Pancreas (tissue), 10 donors: Measurements from ENCODE around the gene PRIM1. TPM values are rescaled to one million over a fixed set of nuclear protein-coding genes. Genes with fewer than 3 reads are reported as not detected.

Experiments used
- ATAC-seq, 4 donors: fragments of 200-7000 bp; cut with Tn5 transposase; one replicate each; pipeline versions ENCODE4 v1.8.0 to v1.9.1; 2020; ENCODE audit warnings: mild to moderate bottlenecking in 4 of 4, moderate library complexity in 4 of 4
- DNase-seq, 6 donors: peaks; one replicate each; pipeline ENCODE4 v3.0.0-alpha.2; 2020
- FAIRE-seq: peaks from 2 replicates; lab custom pipeline; 2012; peaks lifted over from hg19 to GRCh38; lab: Jason Lieb, UNC
- H3K27ac ChIP-seq, 4 donors: fragments of 200-600 bp; sonication (generic); 1 replicate in 3 of 4; 2 replicates in 1 of 4; pipeline versions ENCODE4 v1.5.0 to v1.8.0; 2020
- H3K27me3 ChIP-seq, 4 donors: fragments of 200-600 bp; one replicate each; pipeline ENCODE4 v1.8.0; 2021
- H3K36me3 ChIP-seq, 3 donors: fragments of 200-600 bp; sonication (generic) in 1 of 3; one replicate each; pipeline versions ENCODE4 v1.5.0 to v1.8.0; 2020 to 2021
- H3K4me1 ChIP-seq, 3 donors: fragments of 200-600 bp; one replicate each; pipeline ENCODE4 v1.8.0; 2021
- H3K4me3 ChIP-seq, 4 donors: fragments of 200-600 bp; sonication (generic) in 2 of 4; one replicate each; pipeline versions ENCODE4 v1.5.0 to v1.8.0; 2020 to 2021
- H3K9me3 ChIP-seq, 4 donors: fragments of 200-600 bp; one replicate each; pipeline ENCODE4 v1.8.0; 2021
- CTCF ChIP-seq, 4 donors: fragments of 200-600 bp; sonication (generic) in 3 of 4; IDR thresholded peaks; one replicate each; pipeline versions ENCODE4 v1.5.0 to v1.8.0; 2021; ENCODE audit warnings: antibody characterized with exemption in 4 of 4
- WGBS, 2 donors: extraction: QIAGEN DNeasy Blood & Tissue Kit; methylation state at CpG; one replicate each; pipeline ENCODE4 v1.1.7; 2013; 5-methylcytosine and 5-hydroxymethylcytosine counted together
- intact Hi-C, 3 donors: fragments of 100-400 bp; cut with DNase I; formaldehyde crosslinking; loops; one replicate each; pipeline versions ENCODE4 v1.11.1 to v1.14.2; 2022
- polyA plus RNA-seq, 2 donors: library from polyadenylated mRNA; stranded (reverse); fragments of 200-250 nt; gene quantifications; one replicate each; pipeline ENCODE4 v1.2.3, GENCODE V29; 2013
- total RNA-seq, 6 donors: library from RNA; stranded (reverse); fragmentation: NEBNext Ultra II Directional in 4 of 6; extraction: Animal tissue kit (Norgen Biotek cat#: 25700) in 4 of 6; gene quantifications; one replicate each; pipeline versions ENCODE4 v1.2.1 to v1.2.4, GENCODE V29; 2021 to 2023
- donor health status: healthy with polysubstance abuse.
- donor health status: DM: no; HTN: no; CAD: no; lungs with moderate emphysema.
- donor health status: DM: no; HTN: no; CAD: no.
- donor health status: control.
- donor health status: control.
- donor health status: Bipolar disorder and iron deficiency.
- donor health status: DM: yes; HTN: yes; CAD: no.
- donor health status: DM: no; HTN: no; CAD: no.
- donor health status: DM: no; HTN: no; CAD: no.
- donor health status: DM: yes; HTN: yes; CAD: no.

PRIM1 gene
- total and polyA plus RNA-seq, 8 donors: 2.4 to 6.5 (median 4.2) TPM

DNA sequence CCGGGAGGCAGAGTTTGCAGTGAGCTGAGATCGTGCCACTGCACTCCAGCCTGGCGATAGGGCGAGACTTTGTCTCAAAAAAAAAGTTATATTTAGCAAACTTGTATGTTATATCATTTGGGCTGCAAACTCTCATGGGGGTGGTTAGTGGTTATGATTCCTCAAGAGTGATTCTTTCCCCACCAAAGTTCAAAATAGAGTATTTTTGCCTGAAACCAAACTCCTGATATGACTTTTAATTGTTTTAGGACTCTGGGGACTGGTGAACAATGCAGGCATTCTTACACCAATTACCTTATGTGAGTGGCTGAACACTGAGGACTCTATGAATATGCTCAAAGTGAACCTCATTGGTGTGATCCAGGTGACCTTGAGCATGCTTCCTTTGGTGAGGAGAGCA lies 29.6 kb upstream of the PRIM1 start:
- ATAC-seq (no peak), FAIRE-seq (no peak), DNase-seq (no peak)
- Histone ChIP-seq H3K4me3 (no peak overlapping the region), H3K4me1 (no peaks in the 10 kb centered on the region), H3K27me3 (no peaks in the 10 kb centered on the region), H3K36me3 (no peaks in the 10 kb centered on the region), H3K27ac (no peak overlapping the region), H3K9me3 (no peaks in the 10 kb centered on the region)
- intact Hi-C loops: no loop called here
- no peak for TF ChIP-seq CTCF (IDR thresholded peaks at IDR 0.05)
- 86 to 90% methylated on average over 4 of the region's 4 CpGs for WGBS, 2 donors

- ATAC-seq (no peak), FAIRE-seq (no peak), DNase-seq (no peak)
- Histone ChIP-seq H3K27ac (no peak overlapping the region), H3K27me3 (no peaks in the 10 kb centered on the region), H3K4me1 (no peaks in the 10 kb centered on the region), H3K4me3 (no peak overlapping the region), H3K36me3 (no peaks in the 10 kb centered on the region), H3K9me3 (no peaks in the 10 kb centered on the region)
- intact Hi-C loops: no loop called here
- no peak for TF ChIP-seq CTCF (IDR thresholded peaks at IDR 0.05)
- WGBS, 2 donors: 93 to 95% methylated on average over 17 of the region's 17 CpGs
Measured at GRCh38 chr12:56778756-56779155, 26.6 kb upstream of the PRIM1 start.

- intact Hi-C loops: no loop called here
- H3K4me3 ChIP-seq: no peak overlapping the region
- no peaks in the 10 kb centered on the region for H3K27me3 ChIP-seq
- no peaks in the 10 kb centered on the region for H3K9me3 ChIP-seq
- no peak for ATAC-seq
- no peak for FAIRE-seq
- TF ChIP-seq CTCF (IDR thresholded peaks at IDR 0.05): no peak
- no peak overlapping the region for H3K27ac ChIP-seq
- no peaks in the 10 kb centered on the region for H3K36me3 ChIP-seq
- no peak for DNase-seq
- no peaks in the 10 kb centered on the region for H3K4me1 ChIP-seq
- 96 to 99% methylated on average over 3 of the region's 3 CpGs for WGBS, 2 donors
Measured at GRCh38 chr12:56776654-56777053, 24.5 kb upstream of the PRIM1 start.

DNA sequence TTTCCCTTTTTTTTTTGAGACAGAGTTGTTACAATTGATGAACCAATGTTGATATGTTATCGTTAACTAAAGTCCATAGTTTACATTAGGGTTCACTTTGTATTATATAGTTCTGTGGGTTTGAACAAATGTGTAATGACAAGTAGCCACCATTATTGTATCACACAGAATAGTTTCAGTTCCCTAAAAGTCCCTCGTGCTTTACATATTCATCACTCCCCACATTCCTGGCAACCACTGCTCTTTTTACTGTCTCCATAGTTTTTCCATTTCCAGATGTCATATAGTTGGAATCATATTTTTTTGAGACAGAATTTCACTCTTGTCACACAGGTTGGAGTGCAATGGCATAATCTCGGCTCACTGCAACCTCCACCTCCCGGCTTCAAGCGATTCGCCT lies 23.5 kb upstream of the PRIM1 start:
- no peak for ATAC-seq
- no peaks in the 10 kb centered on the region for H3K4me1 ChIP-seq
- no peak for DNase-seq
- no peak for FAIRE-seq
- no peaks in the 10 kb centered on the region for H3K9me3 ChIP-seq
- H3K27me3 ChIP-seq: no peaks in the 10 kb centered on the region
- intact Hi-C loops: no loop called here
- H3K27ac ChIP-seq: no peak overlapping the region
- 89 to 92% methylated on average over 6 of the region's 6 CpGs for WGBS, 2 donors
- H3K4me3 ChIP-seq: no peak overlapping the region
- TF ChIP-seq CTCF (IDR thresholded peaks at IDR 0.05): no peak
- no peaks in the 10 kb centered on the region for H3K36me3 ChIP-seq

GRCh38 chr12:56773113-56773512 lies 21.0 kb upstream of the PRIM1 start:
- no peaks in the 10 kb centered on the region for H3K36me3 ChIP-seq
- no peak for DNase-seq
- H3K27ac ChIP-seq: no peak overlapping the region
- FAIRE-seq: no peak
- WGBS, 2 donors: 92 to 94% methylated on average over 2 of the region's 2 CpGs
- no peak for TF ChIP-seq CTCF (IDR thresholded peaks at IDR 0.05)
- H3K27me3 ChIP-seq: no peaks in the 10 kb centered on the region
- intact Hi-C loops: no loop called here
- no peaks in the 10 kb centered on the region for H3K9me3 ChIP-seq
- no peak for ATAC-seq
- no peak overlapping the region for H3K4me3 ChIP-seq
- H3K4me1 ChIP-seq: peaks cover 0 to 6% (median 6%) of the 10 kb centered on the region in 3 donors
